HG02852 (cell line): ENCODE data around the gene CREG2.
"Not testable (repeated sequence)": the region's sequence is repeated elsewhere in the genome, so short reads cannot be mapped to it uniquely, and the experiment has no call there.

ENCODE experiments used
- ATAC-seq: cut with Tn5 transposase; IDR thresholded peaks from one replicate; pipeline ENCODE4 v1.9.1; 2021; ENCODE audit warnings: mild to moderate bottlenecking, moderate library complexity; ENCODE audit not compliant: unreplicated experiment

CREG2 gene

DNA sequence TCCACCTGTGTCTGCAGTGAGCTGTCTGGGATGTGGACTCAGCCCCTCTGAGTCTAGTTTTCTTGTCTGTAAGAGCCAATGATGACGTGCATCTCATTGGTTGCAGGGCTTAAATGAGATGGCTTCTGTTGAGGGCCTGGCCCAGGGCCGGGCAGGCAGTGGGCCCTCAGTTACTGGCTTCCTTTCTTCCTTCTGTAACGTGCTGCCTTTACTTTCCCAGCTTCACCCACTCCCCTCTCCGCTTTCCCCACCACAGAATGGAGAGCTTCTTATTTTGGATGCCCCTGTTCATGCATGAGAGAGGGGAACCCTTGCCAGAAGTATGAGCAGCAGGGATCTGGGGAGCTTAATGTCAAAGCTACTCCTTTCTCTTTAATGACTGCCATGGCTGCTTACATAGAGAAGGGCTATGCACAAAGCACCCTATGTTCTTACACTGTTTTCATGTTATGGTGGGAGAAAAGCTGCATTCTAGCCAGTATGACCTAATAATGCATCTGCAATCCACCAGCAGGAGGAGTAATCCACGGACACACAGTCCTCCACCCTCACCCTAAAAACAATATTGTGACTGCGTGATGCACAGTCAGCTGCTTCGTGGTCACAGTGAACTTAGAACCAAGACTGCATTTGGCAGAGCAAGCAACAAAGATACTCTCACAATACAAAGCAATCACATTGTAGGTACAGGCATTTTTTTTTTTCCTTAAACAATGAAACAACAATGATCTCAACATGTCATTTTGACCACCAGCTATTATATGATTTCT is 37.2 kb downstream of the CREG2 start:
- no peak for ATAC-seq

DNA sequence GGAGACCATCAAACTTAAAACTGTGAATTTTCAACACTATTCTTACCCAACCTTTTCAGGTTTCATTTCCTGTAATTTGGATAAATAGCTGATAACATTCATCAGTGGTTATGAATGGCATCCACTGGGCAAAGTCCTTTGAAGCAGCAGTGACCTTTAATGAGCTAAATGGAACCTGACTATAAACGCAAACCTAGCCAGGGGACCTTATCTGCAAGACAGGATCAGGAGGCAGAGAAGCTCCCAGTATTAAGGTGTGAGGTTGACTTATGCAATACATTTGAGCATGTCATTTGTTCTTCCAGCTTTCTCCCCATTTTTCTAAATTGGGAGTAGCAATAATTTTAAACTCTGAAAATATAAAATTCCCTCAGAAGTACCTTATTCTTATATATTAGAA is 38.4 kb downstream of the CREG2 start:
- ATAC-seq = no peak

DNA sequence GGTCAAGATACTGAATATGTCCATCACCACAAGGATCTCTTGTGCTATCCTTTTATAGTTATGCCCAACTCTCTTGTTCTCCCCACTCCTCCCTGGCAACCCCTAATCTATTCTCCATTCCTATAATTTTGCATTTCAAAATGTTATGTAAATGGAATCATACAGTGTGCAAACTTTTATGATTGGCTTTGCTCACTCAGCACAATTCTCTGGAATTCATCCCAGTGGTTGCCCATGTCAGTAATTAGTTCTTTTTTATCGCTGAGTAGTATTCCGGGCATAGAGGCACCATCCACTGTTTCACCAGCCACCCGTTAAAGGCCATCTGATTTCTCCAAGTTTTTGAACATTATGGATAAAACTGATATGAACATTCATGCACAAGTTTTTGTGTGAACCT is 40.4 kb downstream of the CREG2 start:
- ATAC-seq = no peak

DNA sequence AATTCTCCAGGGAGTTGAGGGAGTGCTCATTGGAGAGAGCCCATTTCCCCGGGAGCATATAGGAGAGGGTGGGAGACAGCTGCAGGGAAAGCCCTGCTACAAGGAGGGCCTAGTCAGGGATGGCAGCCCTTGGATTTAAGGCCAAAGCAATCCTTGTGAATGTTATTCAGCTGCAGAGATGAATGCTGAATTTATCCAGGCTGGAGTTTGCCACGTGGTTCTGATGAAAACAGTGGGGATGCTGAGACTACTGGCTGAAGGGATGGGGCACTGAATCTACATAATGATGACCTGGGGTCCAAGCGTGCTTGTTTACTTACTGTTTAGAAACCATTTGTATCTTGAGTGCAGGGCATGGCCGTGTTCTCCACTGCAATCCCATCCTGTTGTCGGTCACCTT is 43.2 kb downstream of the CREG2 start:
- no peak for ATAC-seq

DNA sequence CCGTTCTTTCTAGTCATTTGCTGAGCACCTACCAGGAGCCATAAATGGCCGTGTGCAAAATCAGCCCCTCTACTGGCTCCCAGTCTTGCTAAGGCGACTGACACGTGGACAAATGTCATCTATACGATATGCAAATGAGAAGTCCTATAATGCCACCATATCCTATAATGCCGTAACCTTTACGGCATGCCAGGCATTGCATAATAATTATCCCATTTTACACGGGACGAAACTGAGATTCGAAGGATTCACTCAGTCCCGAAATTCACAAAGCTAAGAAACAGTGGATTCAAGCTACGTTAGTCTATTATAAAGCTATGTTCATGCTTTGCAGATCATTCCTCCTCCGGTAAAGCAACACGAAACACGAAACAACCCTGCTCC is 44.7 kb downstream of the CREG2 start:
- ATAC-seq = no peak

DNA sequence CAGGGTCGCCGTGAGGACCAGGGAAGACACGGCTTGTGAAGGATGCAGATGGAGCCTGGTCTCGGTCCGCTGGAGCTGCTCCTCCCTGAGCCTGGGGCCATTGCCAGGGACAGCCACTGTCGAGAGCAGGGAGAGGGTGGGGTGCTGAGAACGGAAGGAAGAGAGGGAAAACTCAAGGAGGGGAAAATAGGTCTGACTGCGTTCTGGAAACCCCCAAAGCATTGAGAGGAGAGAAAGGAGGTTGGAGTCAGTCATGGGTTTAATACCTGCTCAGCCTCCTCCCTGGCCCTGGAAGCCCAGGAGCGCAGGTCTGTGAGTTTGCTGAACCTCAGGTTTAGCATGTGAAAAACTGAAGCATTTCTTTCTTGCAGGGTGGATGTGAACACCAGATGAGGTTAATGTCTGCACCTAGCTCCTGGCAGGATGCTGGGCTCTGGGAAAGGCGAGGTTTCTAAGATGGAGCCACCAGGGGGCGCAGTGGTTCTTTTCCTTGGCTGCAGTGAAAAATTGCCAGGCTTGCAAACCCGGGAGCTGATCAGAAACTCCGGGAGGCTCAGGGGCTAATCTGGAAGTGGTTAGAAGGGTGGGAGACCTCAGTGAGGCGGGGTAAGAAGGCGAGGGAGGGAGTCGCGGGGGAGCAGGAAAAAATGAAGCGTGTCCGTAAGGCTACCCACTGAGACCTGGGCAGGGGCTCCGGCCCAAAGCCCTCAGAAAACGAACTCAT is 45.2 kb downstream of the CREG2 start:
- ATAC-seq = no peak

DNA sequence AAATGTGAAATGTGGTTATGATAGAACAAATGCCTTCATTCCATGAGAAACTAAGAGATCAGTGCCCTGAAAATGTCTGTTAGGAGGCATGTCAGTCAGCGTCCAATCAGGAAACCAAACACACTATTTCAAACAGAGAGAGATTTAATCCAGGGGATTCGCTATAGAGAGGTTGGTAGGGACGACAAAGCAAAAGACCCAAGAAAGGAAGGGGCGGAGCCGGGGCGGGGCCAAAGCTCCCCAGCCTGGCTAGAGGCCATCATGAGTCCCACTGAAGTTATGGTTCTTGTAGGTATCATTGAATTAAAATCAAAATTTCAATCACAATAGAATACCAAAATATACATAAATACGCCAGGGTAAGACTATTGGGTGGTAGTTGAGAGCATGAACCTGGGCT is 45.9 kb downstream of the CREG2 start:
- no peak for ATAC-seq

DNA sequence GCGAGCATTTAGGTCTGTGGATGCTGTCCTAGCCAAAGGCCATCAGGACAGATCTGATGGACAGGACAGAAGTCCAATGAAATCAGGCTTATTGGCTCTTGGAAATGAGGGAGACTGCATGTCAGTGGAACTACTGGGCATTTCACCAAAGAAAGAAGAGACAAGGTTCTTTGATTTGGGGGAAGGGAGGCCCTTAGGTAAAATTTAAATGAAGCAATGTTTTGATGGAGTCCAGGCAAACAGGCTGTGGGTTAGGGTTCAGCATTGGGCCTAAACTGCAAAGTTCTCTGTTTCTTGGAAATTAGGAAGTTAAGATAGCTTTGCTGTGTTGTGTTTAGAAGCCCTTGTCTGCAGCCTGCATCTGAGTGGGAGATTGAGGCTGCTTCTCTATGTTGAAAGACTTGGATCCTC is 47.2 kb downstream of the CREG2 start:
- no peak for ATAC-seq

DNA sequence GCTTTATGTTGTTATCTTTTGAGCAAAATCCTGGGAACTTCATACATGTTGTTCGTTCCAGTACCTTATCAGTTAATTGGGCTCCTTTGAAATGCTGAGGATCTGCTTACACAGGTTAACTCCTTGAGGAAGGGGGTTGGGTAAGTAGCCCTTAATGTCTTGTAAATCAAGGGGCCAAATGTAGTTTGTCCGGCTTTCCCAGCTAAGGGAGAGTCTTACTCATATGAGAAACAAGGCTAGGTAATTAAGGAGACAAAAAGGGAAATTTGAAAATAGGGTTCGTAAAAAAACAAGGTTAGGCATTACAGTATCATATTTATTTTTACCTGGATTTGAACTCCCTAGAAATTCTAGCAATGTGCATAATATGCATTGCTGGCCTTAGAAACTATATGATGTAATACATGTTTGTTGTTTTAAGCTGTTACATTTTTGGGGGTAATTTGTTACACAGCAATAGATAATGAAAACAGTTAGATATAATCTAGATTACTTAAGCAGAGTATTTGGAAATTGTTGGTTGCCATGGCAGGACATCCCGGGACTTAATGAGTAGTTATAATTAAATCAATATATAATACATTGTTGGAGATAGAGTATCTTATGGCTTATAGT is 47.9 kb downstream of the CREG2 start:
- no peak for ATAC-seq

DNA sequence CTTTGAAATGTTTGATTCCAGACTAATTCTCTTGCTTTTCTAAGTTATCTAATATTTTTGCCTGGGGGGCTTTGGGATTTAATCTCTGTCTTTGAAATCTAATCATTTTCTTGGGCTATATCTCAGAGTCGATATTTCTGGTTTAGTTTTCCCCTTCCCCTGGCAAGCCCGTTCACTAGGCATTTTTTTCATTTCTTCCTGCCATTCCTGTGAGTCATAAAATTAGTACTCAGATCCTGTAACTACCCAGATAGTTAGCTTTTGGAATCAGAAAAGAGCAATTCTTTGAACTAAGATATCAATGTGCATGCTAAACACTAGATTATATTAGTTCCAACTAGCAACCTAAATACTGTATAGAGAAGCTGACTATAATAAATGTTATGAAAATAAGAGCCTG is 49.4 kb downstream of the CREG2 start:
- no peak for ATAC-seq

DNA sequence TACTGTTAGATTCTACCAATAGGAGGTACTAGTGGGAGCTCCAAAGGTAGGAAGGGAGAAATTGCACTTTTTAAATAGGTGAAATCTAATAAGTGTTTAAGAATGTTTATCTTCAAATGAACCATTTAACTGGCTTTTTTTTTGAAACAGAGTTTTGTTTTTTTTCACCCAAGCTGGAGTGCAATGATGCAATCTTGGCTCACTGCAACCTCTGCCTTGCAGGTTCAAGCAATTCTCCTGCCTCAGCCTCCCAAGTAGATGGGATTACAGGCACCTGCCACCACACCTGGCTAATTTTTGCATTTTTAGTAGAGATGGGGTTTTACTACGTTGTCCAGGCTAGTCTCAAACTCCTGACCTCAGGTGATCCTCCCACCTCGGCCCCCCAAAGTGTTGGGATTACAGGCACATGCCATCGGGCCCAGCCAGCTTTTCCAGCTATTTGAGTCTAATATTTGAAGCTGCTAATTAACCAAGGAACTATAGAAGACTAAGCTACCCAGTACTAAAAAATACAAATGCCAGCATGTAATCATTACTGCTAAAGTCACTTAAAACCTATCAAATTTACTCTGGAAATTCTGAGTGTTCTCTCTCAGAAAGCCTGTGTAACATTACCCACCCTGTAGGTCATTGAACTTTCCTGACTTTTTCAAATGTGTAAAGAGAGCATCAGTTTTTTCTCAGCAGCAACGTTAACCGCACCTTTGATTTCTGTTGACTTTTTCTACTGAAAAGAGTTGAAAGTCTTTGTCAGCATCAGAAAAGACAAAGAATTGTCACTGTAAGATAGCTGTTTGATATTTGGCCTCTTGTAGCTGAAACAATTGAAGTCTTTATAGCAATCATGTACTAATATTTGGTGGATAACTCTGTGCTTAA is 54.2 kb downstream of the CREG2 start:
- ATAC-seq = no peak

DNA sequence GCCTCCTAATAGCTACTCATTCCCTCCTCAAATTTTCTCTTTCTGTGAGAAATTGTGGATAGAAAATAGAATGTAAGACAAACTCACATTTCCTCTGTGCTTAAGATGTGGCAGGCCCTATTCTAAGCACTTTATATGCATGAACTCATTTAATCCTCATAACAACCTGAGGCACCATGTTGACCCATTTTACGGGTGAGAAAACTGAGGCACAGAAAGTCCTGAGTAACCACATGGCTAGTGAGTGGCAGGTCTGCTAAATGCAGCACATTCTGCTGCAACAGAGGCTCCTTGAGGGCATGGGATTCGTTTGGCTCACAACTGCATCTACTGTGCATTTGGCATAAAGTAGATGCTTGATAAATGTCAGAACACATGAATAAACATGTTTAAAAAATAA is 56.1 kb downstream of the CREG2 start:
- no peak for ATAC-seq

DNA sequence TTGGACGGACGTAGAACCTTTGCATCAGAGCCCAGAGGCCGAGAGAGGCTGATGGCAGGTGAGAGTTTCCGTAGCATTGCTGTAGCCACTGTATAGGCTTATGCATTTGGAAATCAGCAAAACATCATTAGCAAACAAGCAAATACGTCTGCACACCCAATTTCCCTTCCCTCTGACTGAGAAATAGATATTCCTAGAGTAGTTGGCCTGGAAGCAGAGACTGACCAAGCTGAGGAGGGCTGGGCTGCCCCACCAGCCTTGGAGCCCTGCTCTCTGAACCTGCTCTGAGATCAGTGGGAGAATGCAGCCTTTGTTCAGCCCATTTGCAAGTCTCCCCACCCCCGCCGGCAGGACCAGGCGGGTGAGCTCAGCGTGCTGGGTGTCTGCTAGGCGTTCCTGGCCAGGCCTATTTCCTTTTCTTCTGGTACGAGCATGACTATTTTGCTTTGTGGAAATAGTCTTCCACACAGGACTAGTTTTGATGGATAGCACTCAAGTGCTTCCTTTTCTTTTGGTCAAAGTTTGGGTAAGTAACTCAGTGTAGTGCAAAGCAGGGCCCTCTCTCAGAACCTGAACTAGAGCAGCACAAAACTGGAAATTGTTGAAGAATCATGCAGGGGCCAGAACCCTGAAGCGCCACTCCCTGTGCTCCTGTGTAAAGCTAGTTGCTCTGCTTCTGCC is 56.9 kb downstream of the CREG2 start:
- ATAC-seq = no peak

DNA sequence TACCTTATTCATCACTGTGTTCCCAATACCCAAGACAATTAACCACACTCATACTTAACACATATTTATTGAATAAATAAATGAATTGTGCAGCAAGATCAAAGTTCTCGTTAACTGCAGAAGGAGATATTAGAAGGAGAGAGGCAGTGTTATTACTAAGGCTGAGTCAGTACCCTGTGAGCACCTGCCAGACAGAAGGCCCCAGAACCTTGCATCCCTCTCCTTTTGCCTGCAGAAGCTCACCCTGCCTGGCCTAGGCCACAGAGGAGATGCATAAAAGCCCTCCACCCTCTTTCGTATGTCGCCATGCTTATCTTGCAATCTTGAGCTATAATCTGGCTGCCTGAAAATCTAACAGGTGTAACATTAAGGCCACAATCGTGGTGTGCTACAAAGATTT is 58.3 kb downstream of the CREG2 start:
- no peak for ATAC-seq

DNA sequence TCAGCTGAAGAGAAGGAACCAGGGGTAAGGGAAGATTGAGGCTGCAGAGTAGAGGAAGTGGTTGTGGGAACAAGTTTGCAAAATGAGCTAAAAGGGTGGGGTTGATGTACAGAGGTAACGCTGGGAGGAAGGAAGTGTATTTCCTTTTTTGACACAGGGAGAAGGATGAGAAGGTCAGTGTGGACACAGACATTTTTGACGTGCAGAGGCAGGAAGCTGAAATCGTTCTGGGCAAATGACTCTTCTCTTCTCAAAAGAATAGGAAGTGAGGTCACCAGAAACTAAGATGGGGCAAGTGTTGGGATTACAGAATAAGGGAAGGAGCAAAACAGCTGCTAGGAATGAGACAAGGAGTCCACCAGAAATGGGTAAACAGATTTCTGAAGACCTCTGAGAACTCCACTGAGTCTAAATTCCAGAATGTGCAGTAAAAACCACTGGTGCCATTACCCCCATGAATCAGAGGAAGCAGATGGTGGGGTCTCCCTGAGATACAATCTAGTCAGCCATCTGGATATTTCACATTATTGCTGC is 58.8 kb downstream of the CREG2 start:
- ATAC-seq = no peak

DNA sequence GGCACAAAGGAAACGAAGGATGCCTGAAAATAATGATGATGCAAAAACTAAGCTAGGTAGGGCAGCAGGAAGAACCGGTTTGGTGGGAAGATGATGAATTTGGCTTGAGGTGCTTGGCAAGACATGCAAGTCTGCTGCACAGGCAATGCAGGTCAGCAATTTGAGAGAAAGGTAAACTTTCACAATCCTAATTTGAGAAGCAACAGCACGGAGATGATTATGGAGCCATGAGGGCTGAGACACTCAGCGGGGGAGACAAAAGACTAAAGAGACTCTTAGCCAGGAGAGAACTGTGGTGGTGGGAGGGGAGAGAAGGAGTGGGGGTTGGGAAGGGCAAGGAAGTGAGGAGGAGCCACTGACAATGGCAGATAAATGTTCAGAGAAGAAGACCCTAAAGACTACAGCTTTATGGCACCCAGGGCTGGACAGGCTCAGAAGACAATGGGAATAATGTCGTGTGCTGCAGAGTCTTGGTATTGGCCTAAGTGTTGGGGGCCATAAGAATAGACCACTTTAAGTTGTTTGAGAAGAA is 59.4 kb downstream of the CREG2 start:
- ATAC-seq = no peak

DNA sequence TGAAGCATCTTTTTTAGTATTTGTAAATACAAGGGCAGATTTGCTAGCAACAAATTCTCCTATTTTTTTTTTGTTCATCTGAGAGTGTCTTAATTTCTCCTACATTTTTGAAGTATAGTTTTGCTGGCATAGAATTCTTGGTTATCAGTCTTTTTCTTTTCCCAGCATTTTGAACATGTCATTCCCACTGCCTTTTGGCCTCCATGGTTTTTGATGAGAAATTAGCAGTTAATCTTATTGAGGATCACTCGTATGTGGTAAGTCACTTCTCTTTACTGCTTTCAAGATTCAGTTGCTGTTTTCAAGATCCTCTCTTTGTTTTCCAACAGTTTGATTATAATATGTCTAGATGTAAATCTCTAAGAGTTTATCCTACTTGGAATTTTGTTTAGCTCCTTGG is 61.9 kb downstream of the CREG2 start:
- no peak for ATAC-seq

DNA sequence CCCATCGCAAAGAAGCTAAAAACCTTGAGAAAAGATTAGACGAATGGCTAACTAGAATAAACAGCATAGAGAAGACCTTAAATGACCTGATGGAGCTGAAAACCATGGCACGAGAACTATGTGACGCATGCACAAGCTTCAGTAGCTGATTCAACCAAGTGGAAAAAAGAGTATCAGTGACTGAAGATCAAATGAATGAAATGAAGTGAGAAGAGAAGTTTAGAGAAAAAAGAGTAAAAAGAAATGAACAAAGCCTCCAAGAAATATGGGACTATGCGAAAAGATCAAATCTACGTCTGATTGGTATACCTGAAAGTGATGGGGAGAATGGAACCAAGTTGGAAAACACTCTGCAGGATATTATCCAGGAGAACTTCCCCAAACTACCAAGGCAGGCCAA is 70.7 kb downstream of the CREG2 start:
- ATAC-seq = not testable (repeated sequence)

DNA sequence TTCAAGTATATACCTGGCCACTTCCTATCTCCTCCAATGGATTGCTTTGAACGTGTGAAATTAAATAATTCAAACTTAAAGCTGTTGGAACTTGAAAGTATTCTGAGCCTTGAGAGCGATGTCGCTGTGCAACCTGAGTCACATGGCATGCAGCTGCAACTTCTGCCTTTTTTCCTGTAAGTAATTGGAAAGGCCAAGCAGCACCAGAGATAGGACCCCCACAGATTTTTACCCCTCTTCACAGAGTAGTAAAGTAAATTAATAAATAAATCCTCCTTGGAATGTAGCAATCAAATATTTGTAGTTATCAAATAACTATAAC is 75.6 kb downstream of the CREG2 start:
- ATAC-seq = no peak
